DMS79 treated with DMSO at 0.1 percent for 48 hours (cell line): ENCODE measurements around the gene IGF1R.

Source experiments
- DNase-seq: peaks from one replicate; lab custom pipeline; 2025; lab: John Stamatoyannopoulos, UW

IGF1R gene

DNA sequence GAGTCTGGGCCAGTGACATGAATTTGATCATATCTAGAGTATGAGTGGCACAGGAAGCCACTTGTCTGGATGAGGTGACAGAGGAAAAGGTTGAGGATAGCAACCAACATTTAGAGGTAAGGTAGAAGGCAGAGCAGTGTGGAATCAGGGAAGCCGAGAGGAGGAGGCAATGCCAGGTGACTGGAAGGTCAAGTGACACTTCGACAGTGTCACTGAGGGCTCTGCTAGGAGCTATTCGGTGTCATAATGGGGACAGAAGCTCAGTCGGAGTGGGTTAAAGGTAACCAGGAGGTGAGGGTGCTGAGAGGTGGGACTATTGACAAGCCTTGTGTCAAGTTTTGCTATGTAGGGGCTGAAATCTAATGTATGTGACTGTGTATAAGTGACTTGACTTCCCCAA lies 56.7 kb downstream of the IGF1R start:
- no peak for DNase-seq

DNA sequence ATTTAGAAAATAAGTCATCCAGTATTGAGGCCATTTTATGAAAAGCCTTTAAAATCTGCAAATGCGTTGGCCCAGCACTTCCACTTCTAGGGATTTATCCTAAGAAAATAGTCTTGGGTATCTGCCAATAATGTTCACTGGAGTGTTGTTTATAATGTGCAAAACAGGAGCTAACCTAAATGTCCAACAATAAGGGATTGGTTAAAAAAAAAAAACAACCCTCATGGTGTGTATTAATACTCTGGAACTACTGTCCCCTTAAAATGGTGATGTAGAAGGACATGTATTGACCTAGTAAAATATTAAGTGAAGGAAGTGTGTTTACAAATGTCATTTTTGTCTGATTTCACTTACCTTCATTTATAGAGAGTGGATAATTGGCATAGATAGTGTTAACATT lies 58.0 kb downstream of the IGF1R start:
- no peak for DNase-seq

DNA sequence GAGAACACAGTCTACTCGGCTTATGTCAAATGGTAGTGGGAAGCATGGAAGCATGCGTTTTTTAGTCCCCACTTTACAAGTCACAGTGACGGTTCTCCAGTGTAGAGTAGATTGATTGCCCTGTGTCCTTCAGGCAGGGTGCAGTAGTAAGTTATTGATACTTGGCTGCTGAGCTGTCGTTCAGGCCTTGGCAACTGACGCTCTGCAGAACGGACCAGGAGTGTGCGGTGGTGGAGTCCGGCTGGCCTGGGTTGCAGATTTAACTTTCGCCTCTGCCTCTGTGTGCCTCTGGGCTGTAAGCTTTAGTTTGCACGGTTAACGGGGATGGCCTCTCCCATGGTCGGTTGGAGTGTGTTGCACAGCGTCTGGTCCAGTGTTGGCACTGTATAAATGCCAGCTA lies 58.6 kb downstream of the IGF1R start:
- no peak for DNase-seq

DNA sequence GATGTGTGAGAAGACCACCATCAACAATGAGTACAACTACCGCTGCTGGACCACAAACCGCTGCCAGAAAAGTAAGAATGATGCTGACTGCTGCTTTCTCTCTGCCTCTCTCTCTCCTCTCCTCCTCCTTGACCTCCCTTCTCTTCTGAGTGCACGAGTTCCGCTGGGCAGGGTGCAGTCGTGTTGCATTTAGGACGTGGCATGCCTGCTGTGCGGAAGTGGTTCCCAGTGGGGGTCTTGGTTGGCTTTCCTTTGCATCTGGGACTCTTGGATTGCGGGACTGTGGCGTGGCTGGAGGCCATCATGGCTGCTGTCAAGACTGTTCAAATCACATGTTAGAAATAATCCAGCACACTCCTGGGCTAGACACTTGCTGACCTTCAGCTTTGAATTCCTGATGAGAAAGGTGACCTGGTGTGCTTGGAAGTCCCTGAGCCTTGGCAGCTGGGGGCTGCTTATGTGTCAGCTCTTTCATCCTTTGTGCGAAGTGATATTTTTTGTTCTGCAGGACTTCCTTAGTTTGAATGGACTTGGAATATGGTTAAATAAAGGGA lies 59.8 kb downstream of the IGF1R start:
- no peak for DNase-seq

DNA sequence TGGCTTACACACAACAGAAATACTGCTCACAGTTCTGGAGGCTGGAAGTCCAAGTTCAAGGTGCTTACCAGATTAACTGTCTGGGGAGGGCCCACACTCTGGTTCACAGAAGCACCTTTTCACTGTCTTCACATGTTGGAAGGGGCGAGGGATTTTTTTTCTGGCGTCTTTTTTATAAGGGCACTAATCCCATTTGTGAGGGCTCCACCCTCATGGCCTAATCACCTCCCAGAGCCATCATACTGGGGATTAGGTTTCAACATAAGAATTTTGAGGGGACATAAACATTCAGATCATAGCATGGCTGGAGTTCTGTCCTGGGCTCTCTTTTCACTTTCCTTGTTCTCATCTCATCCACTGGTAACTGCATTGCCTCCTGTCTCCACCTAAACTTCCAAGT lies 63.5 kb downstream of the IGF1R start:
- no peak for DNase-seq

DNA sequence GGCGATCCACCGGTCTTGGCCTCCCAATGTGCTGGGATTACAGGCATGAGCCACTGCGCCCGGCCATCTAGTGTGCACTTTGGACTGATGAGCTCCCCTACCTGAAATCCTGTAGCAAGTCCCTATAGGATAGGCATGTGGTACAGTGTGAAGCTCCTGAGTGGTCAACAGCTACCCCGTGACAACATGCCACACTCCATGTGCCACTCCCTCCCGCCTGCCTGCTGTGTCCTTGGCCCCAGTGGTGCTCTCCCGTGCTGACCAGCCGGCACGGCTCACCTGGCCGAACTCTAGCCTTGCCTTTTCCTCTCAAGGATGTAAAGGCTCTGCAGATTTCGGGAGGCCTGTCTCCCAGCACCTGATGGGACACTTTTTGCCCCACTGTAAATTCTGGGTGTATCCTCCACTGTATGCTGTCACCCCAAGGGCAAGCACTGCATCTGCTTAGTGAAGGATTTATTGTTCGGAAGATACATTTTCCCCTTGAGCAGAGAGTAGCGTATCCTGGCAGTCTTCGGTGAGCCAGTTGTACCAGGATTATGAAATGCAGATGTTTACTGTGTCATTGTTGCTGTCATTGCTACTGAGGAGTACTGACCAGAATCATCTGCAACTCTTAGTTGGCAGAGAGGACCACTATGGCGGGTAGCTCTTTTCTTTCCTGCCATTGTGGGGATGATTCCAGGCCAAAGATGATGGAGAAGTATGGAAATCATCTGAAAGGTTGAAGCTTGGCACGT lies 64.7 kb downstream of the IGF1R start:
- no peak for DNase-seq

DNA sequence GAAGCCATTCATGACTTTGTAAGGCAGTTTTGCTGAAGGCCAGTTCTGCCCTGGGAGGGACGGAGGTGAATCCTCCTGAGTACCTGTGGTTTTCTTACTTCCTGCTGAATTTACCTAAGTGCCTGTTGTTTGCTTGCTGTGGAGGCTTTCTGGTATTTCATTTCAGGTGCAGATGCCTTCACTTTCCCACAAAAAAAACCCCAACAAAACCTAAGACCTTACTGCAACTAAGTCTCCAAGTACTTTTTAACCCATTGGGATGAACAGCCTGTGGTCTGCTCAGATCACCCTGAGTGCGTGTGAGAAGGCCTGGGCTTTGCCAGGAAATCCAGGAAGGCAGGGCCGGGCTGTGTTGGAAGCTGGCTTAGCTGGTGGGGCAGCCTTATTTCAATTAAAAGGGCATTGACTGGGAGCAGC lies 65.3 kb downstream of the IGF1R start:
- no peak for DNase-seq

DNA sequence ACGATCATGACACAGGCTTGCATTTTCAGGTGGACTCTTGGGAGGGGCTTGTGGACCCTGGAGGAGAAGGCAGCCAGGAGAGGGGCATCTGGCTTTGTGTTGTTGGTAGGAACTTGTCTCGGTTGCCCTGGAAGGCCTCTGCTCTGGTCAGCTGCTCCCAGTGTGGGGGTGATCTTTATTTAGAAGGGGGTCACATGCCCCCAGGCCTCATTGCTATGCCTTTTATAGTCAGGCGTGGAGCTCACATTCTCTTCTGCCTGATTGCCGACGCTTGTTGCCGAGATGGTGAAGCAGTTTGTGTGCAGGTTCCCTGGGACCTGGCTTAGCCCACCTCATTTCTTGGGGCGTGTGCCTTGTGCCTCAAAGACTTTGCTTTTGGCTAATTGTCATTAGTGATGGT lies 66.6 kb downstream of the IGF1R start:
- DNase-seq: no peak

DNA sequence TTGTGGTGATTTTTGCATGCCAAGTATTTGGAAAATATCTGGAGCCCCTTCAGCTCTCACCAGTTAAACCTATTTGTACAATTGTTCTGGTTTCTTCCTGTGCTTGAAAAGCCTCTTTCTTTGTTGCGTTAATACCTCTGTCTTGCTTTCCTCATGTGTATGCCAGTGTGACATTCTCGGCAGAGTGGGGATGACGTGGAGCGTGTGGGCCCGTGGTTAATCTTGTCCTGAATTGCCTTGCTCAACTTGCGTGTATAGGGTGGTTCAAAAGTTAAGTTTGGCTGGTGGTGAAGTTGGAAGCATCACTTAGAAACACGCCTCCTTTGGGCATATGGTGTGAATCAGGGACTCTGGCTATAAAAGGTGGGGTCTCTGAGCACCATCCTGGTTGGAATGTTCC lies 67.1 kb downstream of the IGF1R start:
- no peak for DNase-seq

DNA sequence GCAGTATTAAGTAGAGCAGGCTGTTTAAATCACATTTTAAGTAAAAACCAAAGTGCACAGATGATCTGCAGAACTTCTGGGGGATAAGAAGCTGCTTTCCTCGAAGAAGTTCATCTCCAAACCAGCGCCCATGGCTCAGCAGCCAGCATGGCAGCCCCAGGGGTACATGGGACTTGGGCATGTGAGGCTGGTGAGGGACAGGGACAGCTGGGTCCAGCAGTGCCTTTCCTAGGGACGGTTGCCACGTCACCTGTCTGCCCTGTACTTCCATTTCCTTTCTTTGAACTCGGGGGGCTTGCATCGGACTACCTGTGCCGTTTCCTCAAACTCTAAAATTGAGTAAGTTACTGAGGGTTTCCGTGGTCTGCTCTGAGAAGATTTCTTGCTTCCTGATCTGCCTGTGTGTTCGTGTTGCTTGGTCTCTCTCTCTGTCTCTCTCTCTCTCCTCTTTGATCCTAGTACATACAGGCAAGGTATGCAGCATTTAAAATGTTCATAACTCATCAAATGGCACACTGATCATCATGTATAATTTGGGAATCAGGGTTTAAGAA lies 67.6 kb downstream of the IGF1R start:
- no peak for DNase-seq

DNA sequence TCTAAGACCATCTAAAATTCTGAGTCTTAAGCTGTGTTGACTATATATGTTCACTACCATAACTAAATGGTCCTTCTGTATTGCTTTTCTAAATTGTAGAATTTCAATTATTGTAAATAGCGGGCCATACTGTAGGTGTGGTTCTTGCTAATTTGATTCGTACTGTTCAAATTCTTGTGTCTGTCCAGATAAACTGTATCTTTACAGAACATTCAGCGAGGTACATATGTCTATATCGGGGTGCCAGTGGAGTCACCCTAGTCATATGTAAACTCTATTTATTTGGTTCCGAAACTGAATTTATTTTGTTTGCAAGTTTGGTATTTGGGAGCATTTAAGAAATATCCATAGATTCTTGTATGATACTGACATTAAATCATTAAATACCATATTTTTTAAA lies 69.0 kb downstream of the IGF1R start:
- no peak for DNase-seq

DNA sequence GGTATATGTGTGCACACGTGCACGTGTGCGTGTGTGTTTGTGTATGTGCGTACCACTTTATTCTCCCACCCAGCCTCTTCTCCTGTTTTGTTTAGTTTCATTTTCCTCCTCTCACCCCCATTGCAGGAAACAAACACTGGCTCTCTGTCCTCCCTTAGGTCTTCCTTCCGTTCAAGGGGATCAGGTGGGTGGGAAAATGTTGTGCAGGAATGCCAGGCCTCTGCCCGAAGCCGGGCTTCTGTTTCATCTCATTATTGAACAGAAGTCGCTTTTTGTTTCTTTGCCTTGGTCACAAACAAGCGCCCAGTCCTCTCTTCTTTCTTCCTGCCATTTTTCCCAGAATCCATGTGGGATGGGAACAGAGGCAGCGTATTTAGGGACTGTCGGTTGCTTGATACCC lies 69.6 kb downstream of the IGF1R start:
- no peak for DNase-seq

DNA sequence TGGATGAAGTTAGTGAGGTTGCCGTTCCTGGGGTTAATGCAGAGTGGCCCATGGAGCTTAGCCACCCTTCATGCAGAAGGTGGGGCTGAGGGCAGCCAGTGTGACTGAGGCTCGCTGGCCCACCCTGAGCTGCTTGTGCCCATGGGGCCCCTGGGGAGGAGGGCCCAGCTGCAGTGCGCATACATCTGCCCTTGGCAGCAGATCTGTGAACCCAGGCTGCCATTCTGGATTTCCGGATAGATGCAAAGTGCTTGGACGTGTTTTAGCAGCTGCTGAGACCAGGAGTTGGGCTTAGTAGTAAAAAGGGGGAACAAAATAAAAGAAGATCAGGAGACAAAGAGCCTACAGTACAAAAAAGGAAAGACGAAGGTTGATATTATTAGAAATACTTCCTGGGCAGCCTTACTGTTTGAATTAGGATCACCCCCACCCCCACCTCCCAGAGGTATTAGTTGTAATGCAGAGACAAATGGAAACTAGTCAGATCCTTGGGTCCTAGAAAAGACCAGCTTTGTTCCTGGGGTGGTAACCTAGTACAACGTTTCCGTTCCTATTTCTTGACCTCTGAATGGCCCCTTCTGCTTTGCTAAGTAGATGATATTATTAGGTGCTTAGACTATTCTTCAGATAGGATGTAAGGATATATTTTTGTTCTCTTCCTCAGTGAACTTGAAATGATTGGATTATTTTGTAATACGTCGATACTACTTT lies 70.2 kb downstream of the IGF1R start:
- no peak for DNase-seq

DNA sequence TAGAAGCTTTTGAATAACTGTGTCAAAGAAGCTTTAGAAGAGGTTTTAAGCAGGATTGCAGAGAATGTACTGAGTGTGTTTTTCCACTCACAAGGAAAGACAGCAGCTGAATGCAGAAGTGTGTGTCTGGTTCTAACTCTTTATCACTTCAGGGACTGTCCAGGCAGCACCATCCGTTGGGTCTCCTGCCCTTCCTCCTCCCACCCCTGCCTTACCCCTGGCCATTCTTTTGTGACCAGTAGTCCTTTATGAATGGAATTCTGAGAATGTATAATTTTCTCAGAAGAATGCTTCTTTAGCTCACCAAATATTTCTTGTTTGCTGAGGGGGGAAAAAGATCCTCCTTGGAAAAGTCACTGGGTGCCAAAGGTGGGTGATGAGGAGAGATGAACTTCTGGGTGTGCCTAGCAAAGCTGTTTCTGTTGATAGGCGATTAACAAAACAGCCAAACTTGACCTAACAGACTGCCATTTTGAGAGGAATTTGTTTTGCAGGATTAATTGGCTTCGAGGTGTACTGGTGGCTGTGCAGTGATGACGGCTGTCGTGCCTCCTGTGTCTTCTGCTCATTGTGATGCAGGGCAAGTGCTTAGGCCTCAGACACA lies 70.9 kb downstream of the IGF1R start:
- no peak for DNase-seq

DNA sequence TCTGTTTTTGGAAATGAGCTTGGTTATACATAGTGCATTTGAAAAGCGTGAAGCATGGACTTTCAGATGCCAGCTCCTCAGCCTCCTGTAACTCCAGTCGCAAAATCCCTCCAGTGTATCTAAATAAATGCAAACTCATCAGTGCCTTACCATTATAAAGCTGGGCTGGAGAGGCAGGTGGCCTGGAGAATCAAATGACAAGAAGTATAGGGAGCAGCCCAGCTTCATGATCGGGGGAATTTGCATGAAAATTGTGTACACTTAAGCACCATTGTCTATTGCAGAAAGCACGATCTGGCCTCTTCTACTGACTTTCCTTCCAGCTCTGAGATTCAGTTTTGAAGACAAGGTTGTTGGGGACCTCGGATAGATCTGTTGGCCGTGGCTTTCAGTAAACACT lies 71.7 kb downstream of the IGF1R start:
- DNase-seq: no peak

DNA sequence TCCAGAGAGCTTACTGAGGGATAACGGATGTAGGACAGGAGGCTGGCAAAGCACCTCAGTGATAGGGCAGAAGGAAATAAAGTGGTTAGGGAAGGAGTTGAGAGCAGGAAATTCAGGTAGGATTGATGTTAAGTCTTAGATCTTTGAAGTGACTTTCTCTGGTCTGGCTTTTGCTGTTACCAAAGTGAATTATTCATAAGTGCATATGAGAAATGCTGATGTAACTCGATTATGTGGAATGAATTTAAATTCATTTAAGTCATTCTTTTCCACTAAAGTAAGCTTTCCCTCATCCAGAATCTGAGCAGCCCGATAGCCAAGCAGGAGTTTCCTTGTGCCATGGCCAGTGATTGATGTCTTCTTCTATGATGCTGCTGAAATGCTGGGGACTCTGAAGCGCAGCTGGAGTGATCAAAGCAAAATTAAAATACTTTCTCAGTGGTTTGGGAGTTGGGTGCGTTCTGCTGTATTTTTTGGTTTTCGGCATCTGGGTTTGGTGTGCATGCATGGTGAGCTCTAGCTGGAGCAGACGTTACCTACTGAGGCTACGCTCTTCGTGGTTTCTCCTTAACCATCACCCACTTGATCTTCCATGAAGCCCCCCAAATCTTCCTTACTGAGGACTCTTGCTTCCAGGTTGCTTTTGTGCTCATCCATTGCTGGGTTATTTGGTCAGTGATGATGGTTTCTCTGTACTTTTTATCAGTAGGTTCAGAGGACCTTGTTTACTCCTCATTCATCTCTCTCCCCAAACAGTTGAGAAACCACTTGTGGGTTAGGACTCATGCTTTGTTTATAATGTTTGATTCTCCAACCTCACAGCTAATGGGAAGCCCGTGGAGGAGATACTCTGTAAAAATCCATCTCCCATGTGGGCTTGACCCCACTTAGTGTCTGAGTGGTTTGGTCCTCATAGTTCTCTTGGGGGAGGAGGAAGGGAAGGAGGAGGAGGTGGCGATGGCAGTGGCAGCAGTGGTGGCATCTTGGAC lies 72.5 kb downstream of the IGF1R start:
- DNase-seq: no peak

DNA sequence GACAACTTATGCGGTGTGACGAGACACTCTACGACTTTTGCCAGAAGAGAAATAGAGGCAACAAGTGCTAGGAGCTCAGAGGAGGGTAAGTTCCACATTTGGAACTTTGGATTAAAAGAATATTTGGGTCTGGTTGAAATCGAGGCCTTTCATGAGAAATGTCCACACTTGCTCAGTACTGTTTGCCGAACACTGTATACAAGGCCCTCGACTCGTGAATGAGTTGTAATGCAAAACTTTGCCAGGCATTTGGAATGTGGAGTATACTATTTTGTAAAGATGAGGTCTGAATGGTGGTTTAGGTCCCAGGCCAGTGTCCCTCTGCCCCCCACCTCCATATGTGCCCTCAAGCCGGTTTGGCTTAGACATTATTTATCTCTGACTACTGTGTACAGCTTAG lies 73.9 kb downstream of the IGF1R start:
- no peak for DNase-seq

DNA sequence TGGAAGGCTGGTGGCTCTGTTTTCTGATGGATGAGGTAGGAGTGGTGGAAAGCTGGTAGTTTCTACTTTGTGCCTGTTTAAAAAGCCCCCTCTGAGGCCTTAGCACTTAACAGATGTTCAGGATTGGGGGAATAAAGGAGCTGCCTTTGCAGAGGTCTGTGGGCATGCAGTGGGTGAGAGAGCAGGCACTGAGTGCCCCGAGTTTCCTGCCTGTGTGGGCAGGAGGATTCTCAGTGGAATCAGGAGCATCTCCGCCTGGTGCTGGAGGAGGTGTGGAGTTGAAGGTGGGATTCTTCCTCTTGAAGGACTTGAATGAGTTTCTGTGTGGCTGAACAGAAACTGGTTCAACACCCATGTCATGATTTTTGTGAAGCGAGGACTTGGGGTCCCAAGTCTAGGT lies 74.3 kb downstream of the IGF1R start:
- no peak for DNase-seq

DNA sequence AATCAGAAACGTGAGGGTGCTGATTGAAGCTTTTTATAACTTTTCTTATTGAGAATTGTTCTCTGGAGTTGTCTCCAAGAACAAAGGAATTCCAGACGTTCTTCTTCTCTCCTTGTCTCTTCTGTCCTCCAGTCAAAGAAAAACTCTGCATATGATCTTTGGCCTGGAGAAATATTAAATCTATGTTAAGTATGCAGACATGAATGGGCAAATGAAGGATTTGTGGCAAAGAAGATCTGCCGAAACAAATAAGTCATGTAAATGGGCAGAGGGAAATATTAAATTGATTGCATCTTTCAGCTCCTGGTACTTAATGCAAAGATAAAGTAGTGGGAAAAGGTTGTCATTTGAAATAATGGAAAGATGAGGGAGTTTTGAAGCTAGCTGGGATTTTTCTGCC lies 74.9 kb downstream of the IGF1R start:
- DNase-seq: no peak

DNA sequence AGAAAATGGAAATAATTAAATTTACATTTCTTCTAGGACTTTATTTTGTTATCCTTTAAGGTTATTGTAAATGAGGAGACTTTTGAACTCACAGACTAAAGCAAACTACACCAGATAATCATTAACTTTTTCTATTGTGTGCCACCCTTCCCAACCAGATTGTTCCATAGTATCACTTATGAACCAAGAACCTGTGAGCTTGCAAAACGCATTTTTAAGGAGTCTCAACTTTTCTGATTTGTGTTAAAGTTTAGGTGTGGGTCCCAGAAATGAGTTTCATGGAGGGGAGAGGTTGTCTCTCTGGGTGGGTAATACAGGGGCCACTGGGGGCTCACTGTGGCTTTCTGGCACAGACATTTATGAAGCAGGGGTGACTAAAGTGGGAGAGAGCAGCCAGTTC lies 75.7 kb downstream of the IGF1R start:
- no peak for DNase-seq

DNA sequence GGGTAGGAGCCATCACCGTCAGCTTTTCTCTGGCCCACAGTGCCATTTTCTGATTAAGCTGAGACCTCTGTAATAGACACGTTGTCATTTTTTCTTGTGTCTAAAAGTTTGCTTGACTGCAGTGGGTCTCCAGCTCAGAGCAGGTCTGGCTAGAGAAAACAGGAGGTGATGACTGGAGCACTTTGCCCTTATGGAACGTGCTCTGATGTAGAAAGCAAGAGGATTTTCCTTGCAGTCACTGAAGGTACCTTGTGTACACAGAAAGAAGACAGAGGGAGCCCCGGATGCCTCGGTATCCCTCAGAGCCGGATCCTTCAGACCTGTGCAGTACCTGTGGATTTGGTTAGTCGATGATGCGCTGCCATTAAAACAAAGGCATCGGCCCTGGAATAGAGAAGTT lies 76.2 kb downstream of the IGF1R start:
- DNase-seq: no peak

DNA sequence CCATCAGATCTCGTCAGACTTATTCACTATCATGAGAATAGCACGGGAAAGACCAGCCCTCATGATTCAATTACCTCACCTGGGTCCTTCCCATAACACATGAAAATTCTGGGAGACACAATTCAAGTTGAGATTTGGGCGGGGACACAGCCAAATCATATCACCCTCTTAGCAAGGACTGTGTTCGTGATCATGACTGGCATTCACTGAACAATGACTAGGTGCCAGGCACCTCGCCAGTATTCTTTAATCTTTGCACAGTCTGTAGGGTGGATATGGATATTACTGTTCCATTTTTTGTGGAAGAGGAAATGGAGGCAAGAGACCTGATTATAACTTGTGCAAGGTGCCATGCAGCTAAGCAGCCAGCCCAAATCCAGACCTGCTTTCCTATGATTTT lies 77.5 kb downstream of the IGF1R start:
- DNase-seq: no peak
